SK-N-SH treated with all-trans-retinoic acid at 6 μM for 48 hours (cell line): ENCODE measurements around the gene CCR3.

Source experiments
- ATAC-seq: fragments of 200-7000 bp; cut with Tn5 transposase; 3 replicates; pipeline ENCODE4 v1.9.1; 2020; ENCODE audit warnings: mild to moderate bottlenecking, moderate library complexity
- ARNTL ChIP-seq: fragments of 450-650 bp; formaldehyde crosslinking; IDR thresholded peaks from 2 replicates; pipeline ENCODE4 v1.5.0; 2020; ENCODE audit warnings: low read depth, mild to moderate bottlenecking, moderate library complexity, borderline replicate concordance
- BACH2 ChIP-seq: fragments of 250-450 bp; sonication (Bioruptor Pico); IDR thresholded peaks from 2 replicates; pipeline ENCODE4 v1.9.0; 2021; ENCODE audit warnings: mild to moderate bottlenecking, borderline replicate concordance
- CSDC2 ChIP-seq: fragments of 250-450 bp; sonication (Bioruptor Pico); IDR thresholded peaks from 2 replicates; pipeline ENCODE4 v1.5.0; 2020; ENCODE audit warnings: mild to moderate bottlenecking, moderate library complexity
- GLIS3 ChIP-seq: fragments of 250-450 bp; sonication (Bioruptor Pico); IDR thresholded peaks from 2 replicates; pipeline ENCODE4 v1.5.0; 2020; ENCODE audit warnings: mild to moderate bottlenecking, moderate library complexity
- ISL1 ChIP-seq: fragments of 250-450 bp; sonication (Bioruptor Pico); IDR thresholded peaks from 2 replicates; pipeline ENCODE4 v2.1.2; 2022; ENCODE audit warnings: mild to moderate bottlenecking, moderate library complexity
- OSR1 ChIP-seq: fragments of 250-450 bp; sonication (Bioruptor Pico); IDR thresholded peaks from 2 replicates; pipeline ENCODE4 v1.8.0; 2022; ENCODE audit warnings: moderate library complexity, mild to moderate bottlenecking, inconsistent platforms
- PPARA ChIP-seq: fragments of 250-450 bp; sonication (Bioruptor Pico); IDR thresholded peaks from 2 replicates; pipeline ENCODE4 v1.5.0; 2020; ENCODE audit warnings: mild to moderate bottlenecking, borderline replicate concordance
- RARB ChIP-seq: fragments of 250-450 bp; sonication (Bioruptor Pico); IDR thresholded peaks from 2 replicates; pipeline ENCODE4 v1.8.0; 2021; ENCODE audit warnings: mild to moderate bottlenecking, moderate library complexity
- SNAI2 ChIP-seq: fragments of 250-450 bp; sonication (Bioruptor Pico); IDR thresholded peaks from 2 replicates; pipeline ENCODE4 v1.5.0; 2020; ENCODE audit warnings: mild to moderate bottlenecking, moderate library complexity
- TCF4 ChIP-seq: fragments of 250-450 bp; sonication (Bioruptor Pico); IDR thresholded peaks from 2 replicates; pipeline ENCODE4 v1.8.0; 2021; ENCODE audit warnings: mild to moderate bottlenecking, moderate library complexity, borderline replicate concordance
- ZC3H10 ChIP-seq: fragments of 250-450 bp; sonication (Bioruptor Pico); IDR thresholded peaks from 2 replicates; pipeline ENCODE4 v1.5.1; 2021; ENCODE audit warnings: mild to moderate bottlenecking, moderate library complexity
- ZFP3 ChIP-seq: fragments of 250-450 bp; sonication (Bioruptor Pico); IDR thresholded peaks from 2 replicates; pipeline ENCODE4 v1.5.0; 2020; ENCODE audit warnings: mild to moderate bottlenecking, moderate library complexity
- ZFP30 ChIP-seq: fragments of 450-650 bp; formaldehyde crosslinking; IDR thresholded peaks from 2 replicates; pipeline ENCODE4 v1.5.0; 2022; ENCODE audit warnings: mild to moderate bottlenecking, moderate library complexity
- ZNF565 ChIP-seq: fragments of 450-650 bp; formaldehyde crosslinking; conservative IDR thresholded peaks from 2 replicates; pipeline ENCODE4 v1.5.0; 2020; ENCODE audit warnings: low read depth, mild to moderate bottlenecking, moderate library complexity
- ZNF70 ChIP-seq: fragments of 450-650 bp; formaldehyde crosslinking; IDR thresholded peaks from 2 replicates; pipeline ENCODE4 v1.5.0; 2020; ENCODE audit warnings: mild to moderate bottlenecking, moderate library complexity
- ZNF8 ChIP-seq: fragments of 450-650 bp; formaldehyde crosslinking; IDR thresholded peaks from 2 replicates; pipeline ENCODE4 v1.5.0; 2020; ENCODE audit warnings: mild to moderate bottlenecking, moderate library complexity
- TF ChIP-seq, protein P1 (sequence below): fragments of 250-450 bp; sonication (Bioruptor Pico); IDR thresholded peaks from 2 replicates; pipeline ENCODE4 v1.5.1; 2021; ENCODE audit warnings: mild to moderate bottlenecking, moderate library complexity
- TF ChIP-seq, protein P2 (sequence below): fragments of 250-450 bp; sonication (Bioruptor Pico); IDR thresholded peaks from 2 replicates; pipeline ENCODE4 v1.8.0; 2021; ENCODE audit warnings: low read depth, mild to moderate bottlenecking, moderate library complexity, borderline replicate concordance
- TF ChIP-seq, protein P3 (sequence below): fragments of 250-450 bp; sonication (Bioruptor Pico); IDR thresholded peaks from 2 replicates; pipeline ENCODE4 v1.5.0; 2020; ENCODE audit warnings: mild to moderate bottlenecking, moderate library complexity

The CCR3 gene

DNA sequence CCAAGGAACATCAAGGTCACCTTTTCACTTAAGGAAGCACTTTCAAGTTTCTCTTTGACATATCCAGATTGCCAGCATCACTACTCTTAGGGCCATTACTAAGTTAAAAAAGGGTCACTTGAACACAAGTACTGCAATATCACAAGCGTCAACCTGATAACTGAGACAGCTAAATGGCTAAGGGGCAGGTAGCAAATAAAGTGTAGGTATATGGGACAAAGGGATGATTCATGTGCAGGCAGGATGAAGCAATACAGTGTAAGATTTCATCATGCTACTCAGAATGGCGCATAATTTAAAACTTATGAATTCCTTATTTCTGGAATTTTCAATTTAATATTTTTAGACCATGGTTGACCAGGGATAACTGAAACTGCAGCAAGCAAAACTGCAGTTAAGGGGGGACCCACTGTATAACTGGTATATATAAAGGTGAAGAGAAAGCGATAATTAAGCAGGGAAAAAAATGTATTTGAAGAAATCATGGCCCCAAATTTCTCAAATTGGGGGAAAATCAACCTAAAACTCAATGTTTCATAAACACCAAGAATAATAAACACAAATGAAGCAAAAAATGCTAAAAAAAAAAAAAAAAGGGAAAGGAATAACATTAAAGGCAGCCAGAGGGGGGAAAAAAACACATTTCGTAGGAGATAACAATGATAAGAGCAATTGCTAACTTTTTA, 47.2 kb upstream of the CCR3 start:
- no peak for ATAC-seq
- TF ChIP-seq, protein P1, sequence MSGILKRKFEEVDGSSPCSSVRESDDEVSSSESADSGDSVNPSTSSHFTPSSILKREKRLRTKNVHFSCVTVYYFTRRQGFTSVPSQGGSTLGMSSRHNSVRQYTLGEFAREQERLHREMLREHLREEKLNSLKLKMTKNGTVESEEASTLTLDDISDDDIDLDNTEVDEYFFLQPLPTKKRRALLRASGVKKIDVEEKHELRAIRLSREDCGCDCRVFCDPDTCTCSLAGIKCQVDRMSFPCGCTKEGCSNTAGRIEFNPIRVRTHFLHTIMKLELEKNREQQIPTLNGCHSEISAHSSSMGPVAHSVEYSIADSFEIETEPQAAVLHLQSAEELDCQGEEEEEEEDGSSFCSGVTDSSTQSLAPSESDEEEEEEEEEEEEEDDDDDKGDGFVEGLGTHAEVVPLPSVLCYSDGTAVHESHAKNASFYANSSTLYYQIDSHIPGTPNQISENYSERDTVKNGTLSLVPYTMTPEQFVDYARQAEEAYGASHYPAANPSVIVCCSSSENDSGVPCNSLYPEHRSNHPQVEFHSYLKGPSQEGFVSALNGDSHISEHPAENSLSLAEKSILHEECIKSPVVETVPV (CRISPR knock-in tag): no peak
- TF ChIP-seq GLIS3 (no peak), PPARA (CRISPR knock-in tag) (no peak), RARB (CRISPR knock-in tag) (no peak), ZNF565 (no peak), ISL1 (CRISPR knock-in tag) (no peak), OSR1 (CRISPR knock-in tag) (no peak), CSDC2 (no peak), SNAI2 (CRISPR knock-in tag) (no peak), ZFP30 (CRISPR knock-in tag) (no peak), BACH2 (CRISPR knock-in tag) (no peak), TCF4 (CRISPR knock-in tag) (no peak), ZNF70 (CRISPR knock-in tag) (no peak), ZFP3 (no peak)
- TF ChIP-seq, protein P2, sequence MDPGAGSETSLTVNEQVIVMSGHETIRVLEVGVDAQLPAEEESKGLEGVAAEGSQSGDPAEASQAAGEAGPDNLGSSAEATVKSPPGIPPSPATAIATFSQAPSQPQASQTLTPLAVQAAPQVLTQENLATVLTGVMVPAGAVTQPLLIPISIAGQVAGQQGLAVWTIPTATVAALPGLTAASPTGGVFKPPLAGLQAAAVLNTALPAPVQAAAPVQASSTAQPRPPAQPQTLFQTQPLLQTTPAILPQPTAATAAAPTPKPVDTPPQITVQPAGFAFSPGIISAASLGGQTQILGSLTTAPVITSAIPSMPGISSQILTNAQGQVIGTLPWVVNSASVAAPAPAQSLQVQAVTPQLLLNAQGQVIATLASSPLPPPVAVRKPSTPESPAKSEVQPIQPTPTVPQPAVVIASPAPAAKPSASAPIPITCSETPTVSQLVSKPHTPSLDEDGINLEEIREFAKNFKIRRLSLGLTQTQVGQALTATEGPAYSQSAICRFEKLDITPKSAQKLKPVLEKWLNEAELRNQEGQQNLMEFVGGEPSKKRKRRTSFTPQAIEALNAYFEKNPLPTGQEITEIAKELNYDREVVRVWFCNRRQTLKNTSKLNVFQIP (CRISPR knock-in tag): no peak
- TF ChIP-seq, protein P3, sequence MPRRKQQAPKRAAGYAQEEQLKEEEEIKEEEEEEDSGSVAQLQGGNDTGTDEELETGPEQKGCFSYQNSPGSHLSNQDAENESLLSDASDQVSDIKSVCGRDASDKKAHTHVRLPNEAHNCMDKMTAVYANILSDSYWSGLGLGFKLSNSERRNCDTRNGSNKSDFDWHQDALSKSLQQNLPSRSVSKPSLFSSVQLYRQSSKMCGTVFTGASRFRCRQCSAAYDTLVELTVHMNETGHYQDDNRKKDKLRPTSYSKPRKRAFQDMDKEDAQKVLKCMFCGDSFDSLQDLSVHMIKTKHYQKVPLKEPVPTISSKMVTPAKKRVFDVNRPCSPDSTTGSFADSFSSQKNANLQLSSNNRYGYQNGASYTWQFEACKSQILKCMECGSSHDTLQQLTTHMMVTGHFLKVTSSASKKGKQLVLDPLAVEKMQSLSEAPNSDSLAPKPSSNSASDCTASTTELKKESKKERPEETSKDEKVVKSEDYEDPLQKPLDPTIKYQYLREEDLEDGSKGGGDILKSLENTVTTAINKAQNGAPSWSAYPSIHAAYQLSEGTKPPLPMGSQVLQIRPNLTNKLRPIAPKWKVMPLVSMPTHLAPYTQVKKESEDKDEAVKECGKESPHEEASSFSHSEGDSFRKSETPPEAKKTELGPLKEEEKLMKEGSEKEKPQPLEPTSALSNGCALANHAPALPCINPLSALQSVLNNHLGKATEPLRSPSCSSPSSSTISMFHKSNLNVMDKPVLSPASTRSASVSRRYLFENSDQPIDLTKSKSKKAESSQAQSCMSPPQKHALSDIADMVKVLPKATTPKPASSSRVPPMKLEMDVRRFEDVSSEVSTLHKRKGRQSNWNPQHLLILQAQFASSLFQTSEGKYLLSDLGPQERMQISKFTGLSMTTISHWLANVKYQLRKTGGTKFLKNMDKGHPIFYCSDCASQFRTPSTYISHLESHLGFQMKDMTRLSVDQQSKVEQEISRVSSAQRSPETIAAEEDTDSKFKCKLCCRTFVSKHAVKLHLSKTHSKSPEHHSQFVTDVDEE: no peak

DNA sequence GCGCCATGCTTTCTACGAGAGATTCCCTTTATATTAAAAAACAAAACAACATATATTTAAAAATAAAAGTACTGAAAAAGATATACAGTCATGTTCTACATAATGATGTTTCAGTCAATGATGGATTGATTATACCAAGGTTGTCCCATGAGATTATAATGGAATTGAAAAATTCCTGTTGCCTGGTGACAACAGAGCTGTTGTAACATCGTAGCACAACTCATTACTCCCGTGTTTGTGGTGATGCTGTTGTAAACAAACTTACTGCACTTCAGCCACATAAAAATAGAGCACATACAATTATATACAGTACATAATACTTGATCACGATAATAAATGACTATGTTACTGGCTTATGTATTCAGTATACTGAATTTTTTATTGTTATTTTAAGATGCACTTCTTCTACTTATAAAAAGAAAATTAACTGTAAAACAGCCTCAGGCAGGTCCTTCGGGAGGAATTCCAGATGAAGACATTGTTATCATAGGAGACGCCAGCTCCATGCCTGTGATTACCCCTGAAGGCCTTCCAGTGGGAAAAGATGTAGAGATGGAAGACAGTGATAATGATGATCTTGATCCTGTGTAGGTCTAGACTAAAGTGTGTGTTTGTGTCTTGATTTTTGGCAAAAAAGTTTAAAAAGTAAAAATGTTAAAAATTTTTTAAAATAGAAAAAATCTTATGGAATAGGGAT, 45.9 kb upstream of the CCR3 start:
- ATAC-seq: no peak

DNA sequence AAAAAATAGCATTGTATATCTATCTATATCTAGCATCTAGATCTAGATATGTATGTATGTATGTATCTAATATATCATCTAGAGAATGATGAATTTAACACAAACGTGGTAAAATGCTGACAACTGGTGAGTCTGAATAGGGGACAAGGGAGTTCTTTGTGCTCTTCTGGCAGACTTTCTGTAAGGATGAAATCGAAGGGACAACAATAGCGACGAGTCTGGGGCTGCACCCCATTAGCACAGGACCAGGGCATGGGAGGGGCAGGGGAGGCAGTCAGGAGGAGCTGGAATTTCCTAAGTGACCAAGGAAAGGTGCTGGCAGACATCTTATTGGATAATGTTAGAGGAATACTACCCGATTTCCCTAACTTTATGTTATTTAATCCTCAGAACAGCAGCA, 42.0 kb upstream of the CCR3 start:
- TF ChIP-seq ZFP3 (no peak), ZC3H10 (CRISPR knock-in tag) (no peak), PPARA (CRISPR knock-in tag) (no peak), TCF4 (CRISPR knock-in tag) (no peak), BACH2 (CRISPR knock-in tag) (no peak), ZNF8 (CRISPR knock-in tag) (no peak), SNAI2 (CRISPR knock-in tag) (no peak), ARNTL (CRISPR knock-in tag) (no peak)
- TF ChIP-seq, protein P2 (CRISPR knock-in tag): no peak
- TF ChIP-seq, protein P3: no peak
- TF ChIP-seq, all 23 proteins: peak for 0
- ATAC-seq: no peak

More for the DNA sequence above, 45.9 kb upstream of the CCR3 start:
- no peak for TF ChIP-seq ARNTL (CRISPR knock-in tag)
